Calu3 (cell line): ENCODE measurements around the gene FAM174C. TPM values are rescaled to one million over a fixed set of nuclear protein-coding genes. Genes with fewer than 3 reads are reported as not detected.

Experiments used
- BruUV-seq: library from RNA; stranded (reverse); fragments of 400-500 nt; replicated peaks from 2 replicates; lab custom pipeline; 2021; lab: Mats Ljungman, UMichigan
- CTCF ChIA-PET: fragments of 300-600 bp; sonication (Branson Sonifier 250); formaldehyde crosslinking; loops from one replicate; lab custom pipeline; 2022; ENCODE audit warnings: antibody characterized with exemption; lab: Charles Lee
- DNase-seq: peaks from one replicate; pipeline ENCODE4 v3.0.0; 2022
- H3K27ac Mint-ChIP-seq: one replicate; pipeline ENCODE4 v1.8.0; 2022; ENCODE audit warnings: mixed read lengths; ENCODE audit not compliant: unreplicated experiment
- H3K27me3 Mint-ChIP-seq: one replicate; pipeline ENCODE4 v1.8.0; 2022; ENCODE audit warnings: mixed read lengths; ENCODE audit not compliant: unreplicated experiment
- H3K36me3 Mint-ChIP-seq: one replicate; pipeline ENCODE4 v1.8.0; 2022; ENCODE audit warnings: mild to moderate bottlenecking, moderate library complexity, mixed read lengths; ENCODE audit not compliant: insufficient read depth, unreplicated experiment
- H3K4me1 Mint-ChIP-seq: one replicate; pipeline ENCODE4 v1.8.0; 2022; ENCODE audit warnings: mild to moderate bottlenecking, low read depth, mixed read lengths; ENCODE audit not compliant: unreplicated experiment
- H3K4me3 Mint-ChIP-seq: one replicate; pipeline ENCODE4 v1.8.0; 2022; ENCODE audit warnings: mild to moderate bottlenecking, low read depth, moderate library complexity, mixed read lengths; ENCODE audit not compliant: unreplicated experiment
- H3K9me3 Mint-ChIP-seq: one replicate; pipeline ENCODE4 v1.8.0; 2022; ENCODE audit warnings: low read depth, mixed read lengths; ENCODE audit not compliant: unreplicated experiment
- intact Hi-C: fragments of 100-400 bp; cut with micrococcal nuclease; formaldehyde crosslinking; loops from one replicate; pipeline ENCODE4 v1.10.0; 2022; ENCODE audit not compliant: unreplicated experiment
- total RNA-seq: library from RNA; stranded (reverse); gene quantifications from 2 replicates; pipeline ENCODE4 v1.2.3, GENCODE V29; 2022
- TF ChIP-seq, protein P1 (sequence below): fragments of 200-600 bp; IDR thresholded peaks from one replicate; pipeline ENCODE4 v1.8.0; 2022; ENCODE audit warnings: antibody characterized with exemption; ENCODE audit not compliant: unreplicated experiment

FAM174C gene
- total RNA-seq, 1 experiment from 2014 or later: 34.4 TPM

- H3K27me3 Mint-ChIP-seq: no peaks in the 10 kb centered on the region
- peaks cover 5% of the 10 kb centered on the region for H3K4me1 Mint-ChIP-seq
- H3K27ac Mint-ChIP-seq: peak overlapping the region; percentile 65
- CTCF ChIA-PET: no interaction called here
- intact Hi-C loops: no loop called here
- no peak for DNase-seq
- no peaks in the 10 kb centered on the region for H3K9me3 Mint-ChIP-seq
- BruUV-seq: TSS peak; percentile 11
- TF ChIP-seq, protein P1, sequence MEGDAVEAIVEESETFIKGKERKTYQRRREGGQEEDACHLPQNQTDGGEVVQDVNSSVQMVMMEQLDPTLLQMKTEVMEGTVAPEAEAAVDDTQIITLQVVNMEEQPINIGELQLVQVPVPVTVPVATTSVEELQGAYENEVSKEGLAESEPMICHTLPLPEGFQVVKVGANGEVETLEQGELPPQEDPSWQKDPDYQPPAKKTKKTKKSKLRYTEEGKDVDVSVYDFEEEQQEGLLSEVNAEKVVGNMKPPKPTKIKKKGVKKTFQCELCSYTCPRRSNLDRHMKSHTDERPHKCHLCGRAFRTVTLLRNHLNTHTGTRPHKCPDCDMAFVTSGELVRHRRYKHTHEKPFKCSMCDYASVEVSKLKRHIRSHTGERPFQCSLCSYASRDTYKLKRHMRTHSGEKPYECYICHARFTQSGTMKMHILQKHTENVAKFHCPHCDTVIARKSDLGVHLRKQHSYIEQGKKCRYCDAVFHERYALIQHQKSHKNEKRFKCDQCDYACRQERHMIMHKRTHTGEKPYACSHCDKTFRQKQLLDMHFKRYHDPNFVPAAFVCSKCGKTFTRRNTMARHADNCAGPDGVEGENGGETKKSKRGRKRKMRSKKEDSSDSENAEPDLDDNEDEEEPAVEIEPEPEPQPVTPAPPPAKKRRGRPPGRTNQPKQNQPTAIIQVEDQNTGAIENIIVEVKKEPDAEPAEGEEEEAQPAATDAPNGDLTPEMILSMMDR: no peak
- peaks cover 66% of the 10 kb centered on the region for H3K36me3 Mint-ChIP-seq
- peak overlapping the region; percentile 73 for H3K4me3 Mint-ChIP-seq
Observed at GRCh38 chr19:1275976-1276627, 772 bp downstream of the FAM174C start.

DNA sequence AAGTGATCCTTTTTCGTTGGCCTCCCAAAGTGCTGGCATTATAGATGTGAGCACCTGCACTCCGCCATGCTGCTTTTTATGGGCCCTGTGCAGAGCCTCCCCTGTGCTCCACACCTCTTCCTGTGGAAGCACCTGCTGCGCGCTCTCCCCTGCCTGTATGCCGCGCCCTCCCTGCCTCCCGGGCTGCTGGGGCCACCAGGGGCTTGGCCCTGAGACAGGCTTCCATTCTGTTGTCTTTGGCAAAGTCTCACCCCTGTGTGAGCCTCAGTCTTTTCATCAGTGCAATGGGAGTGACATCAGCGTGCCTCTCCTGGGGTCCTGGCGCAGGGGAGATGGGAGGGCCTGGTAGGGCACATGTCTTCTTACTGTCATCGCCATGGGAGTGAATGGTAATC is 1.3 kb downstream of the FAM174C start:
- no peaks in the 10 kb centered on the region for H3K27me3 Mint-ChIP-seq
- H3K9me3 Mint-ChIP-seq: no peaks in the 10 kb centered on the region
- DNase-seq: no peak
- H3K27ac Mint-ChIP-seq: peak overlapping the region; percentile 65
- TF ChIP-seq, protein P1: no peak
- CTCF ChIA-PET: no interaction called here
- peaks cover 61% of the 10 kb centered on the region for H3K36me3 Mint-ChIP-seq
- intact Hi-C loops: no loop called here
- peak overlapping the region; percentile 73 for H3K4me3 Mint-ChIP-seq
- H3K4me1 Mint-ChIP-seq: no peaks in the 10 kb centered on the region
- BruUV-seq: no TSS peak

- BruUV-seq: no TSS peak
- H3K27ac Mint-ChIP-seq: peak overlapping the region; percentile 65
Observed at GRCh38 chr19:1277061-1277460, 1.7 kb downstream of the FAM174C start.

GRCh38 chr19:1278074-1278473 is 2.7 kb downstream of the FAM174C start:
- CTCF ChIA-PET: no interaction called here

More at GRCh38 chr19:1277061-1277460, 1.7 kb downstream of the FAM174C start:
- CTCF ChIA-PET: interaction anchor here (0.6 kb wide), 1 partner anchor 24 kb away, joined by 4 read pairs; no protein-coding TSS in a partner anchor
- no peaks in the 10 kb centered on the region for H3K4me1 Mint-ChIP-seq
- peak overlapping the region; percentile 73 for H3K4me3 Mint-ChIP-seq
- intact Hi-C loops: no loop called here
- no peaks in the 10 kb centered on the region for H3K9me3 Mint-ChIP-seq
- H3K27me3 Mint-ChIP-seq: no peaks in the 10 kb centered on the region
- TF ChIP-seq, protein P1: no peak
- H3K36me3 Mint-ChIP-seq: peaks cover 58% of the 10 kb centered on the region
- DNase-seq: no peak

More at GRCh38 chr19:1278074-1278473, 2.7 kb downstream of the FAM174C start:
- H3K9me3 Mint-ChIP-seq: no peaks in the 10 kb centered on the region
- TF ChIP-seq, protein P1: no peak
- H3K36me3 Mint-ChIP-seq: peaks cover 49% of the 10 kb centered on the region
- H3K27me3 Mint-ChIP-seq: no peaks in the 10 kb centered on the region
- H3K27ac Mint-ChIP-seq: no peak overlapping the region
- no peak for DNase-seq
- no peak overlapping the region for H3K4me3 Mint-ChIP-seq
- no TSS peak for BruUV-seq
- H3K4me1 Mint-ChIP-seq: no peaks in the 10 kb centered on the region
- intact Hi-C loops: loop anchor here (2.0 kb wide), 1 partner anchor 95 kb away; no protein-coding TSS in a partner anchor
